MCF 10A (cell line): Measurements from ENCODE around the gene SNAI1. TPM values are rescaled to one million over a fixed set of nuclear protein-coding genes. Genes with fewer than 3 reads are reported as not detected.

Experiments
- BruUV-seq: library from RNA; stranded (reverse); fragments of 400-500 nt; replicated peaks from 2 replicates; lab custom pipeline; 2021; lab: Mats Ljungman, UMichigan
- CTCF ChIA-PET: fragments of 300-600 bp; sonication (Branson Sonifier 250); formaldehyde crosslinking; extraction: SDS; loops from one replicate; lab custom pipeline; 2021; ENCODE audit warnings: antibody characterized with exemption, inconsistent platforms; lab: Yijun Ruan, JAX
- POLR2A ChIA-PET: fragments of 300-600, 350-650 bp; sonication (Branson Sonifier 250); formaldehyde crosslinking; extraction: SDS; loops from one replicate; lab custom pipeline; 2020; ENCODE audit warnings: antibody characterized with exemption, inconsistent platforms; lab: Yijun Ruan, JAX
- DNase-seq: peaks from one replicate; pipeline ENCODE4 v3.0.0-alpha.2; 2018; ENCODE audit not compliant: unreplicated experiment
- H3K27ac Mint-ChIP-seq: one replicate; pipeline ENCODE4 v1.8.0; 2022; ENCODE audit warnings: mild to moderate bottlenecking, low read depth, mixed read lengths; ENCODE audit not compliant: unreplicated experiment
- H3K27me3 Mint-ChIP-seq: one replicate; pipeline ENCODE4 v1.8.0; 2022; ENCODE audit warnings: mixed read lengths; ENCODE audit not compliant: insufficient read depth, unreplicated experiment
- H3K36me3 Mint-ChIP-seq: one replicate; pipeline ENCODE4 v1.8.0; 2022; ENCODE audit warnings: mild to moderate bottlenecking, moderate library complexity, mixed read lengths; ENCODE audit not compliant: insufficient read depth, unreplicated experiment
- H3K4me1 Mint-ChIP-seq: one replicate; pipeline ENCODE4 v1.8.0; 2022; ENCODE audit warnings: mixed read lengths; ENCODE audit not compliant: insufficient read depth, unreplicated experiment
- H3K4me3 Mint-ChIP-seq: one replicate; pipeline ENCODE4 v1.8.0; 2022; ENCODE audit warnings: mild to moderate bottlenecking, moderate library complexity, mixed read lengths; ENCODE audit not compliant: unreplicated experiment
- H3K9me3 Mint-ChIP-seq: one replicate; pipeline ENCODE4 v1.8.0; 2022; ENCODE audit warnings: mixed read lengths; ENCODE audit not compliant: unreplicated experiment
- CTCF ChIP-seq: fragments of 200-600 bp; IDR thresholded peaks from one replicate; pipeline ENCODE4 v1.8.0; 2022; ENCODE audit warnings: antibody characterized with exemption, mild to moderate bottlenecking; ENCODE audit not compliant: unreplicated experiment
- intact Hi-C: fragments of 100-400 bp; cut with micrococcal nuclease; formaldehyde crosslinking; loops from 2 replicates; pipeline ENCODE4 v1.14.1; 2022
- total RNA-seq: library from RNA; stranded (reverse); gene quantifications from 2 replicates; pipeline ENCODE4 v1.2.3, GENCODE V29; 2022

SNAI1 gene
- total RNA-seq, 1 experiment from 2014 or later, result 0.23 TPM

DNA sequence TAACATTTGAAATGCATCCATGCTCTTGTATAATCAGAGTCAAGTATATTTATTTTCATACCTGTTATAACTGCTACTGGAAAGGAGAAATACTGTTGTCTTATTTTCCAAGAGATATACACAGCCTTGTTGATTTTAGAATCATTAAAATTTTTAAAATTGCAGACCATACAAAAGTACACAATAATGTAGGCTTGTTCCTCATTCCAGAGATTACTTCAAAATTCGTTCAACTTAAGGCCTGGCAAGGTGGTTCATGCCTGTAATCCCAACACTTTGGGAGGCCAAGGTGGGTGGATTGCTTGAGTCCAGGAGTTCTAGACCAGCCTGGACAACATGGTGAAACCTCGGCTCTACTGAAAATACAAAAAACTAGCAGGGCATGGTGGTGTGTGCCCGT is 40.5 kb upstream of the SNAI1 start:
- Mint-ChIP-seq H3K27ac (no peak overlapping the region), H3K4me3 (no peak overlapping the region), H3K4me1 (peaks cover 23% of the 10 kb centered on the region), H3K27me3 (no peaks in the 10 kb centered on the region), H3K36me3 (peaks cover 81% of the 10 kb centered on the region), H3K9me3 (no peaks in the 10 kb centered on the region)
- BruUV-seq, result no TSS peak
- no peak for TF ChIP-seq CTCF
- no peak for DNase-seq
- ChIA-PET CTCF (interaction anchor here (0.7 to 0.9 kb wide), 2 partner anchors 96 to 210 kb away, joined by 3 read pairs; no protein-coding TSS in a partner anchor), POLR2A (interaction anchor here (1.1 kb wide), 1 partner anchor 202 kb away, joined by 3 read pairs; no protein-coding TSS in a partner anchor)
- intact Hi-C loops, result no loop called here

- no peaks in the 10 kb centered on the region for H3K27me3 Mint-ChIP-seq
- ChIA-PET POLR2A (interaction anchor here (1.1 kb wide), 1 partner anchor 201 kb away, joined by 3 read pairs; no protein-coding TSS in a partner anchor), CTCF (interaction anchor here (0.6 to 0.7 kb wide), 2 partner anchors 9 to 283 kb away, joined by 3 read pairs; no protein-coding TSS in a partner anchor)
- no peak overlapping the region for H3K27ac Mint-ChIP-seq
- no peak for TF ChIP-seq CTCF
- H3K4me3 Mint-ChIP-seq, result no peak overlapping the region
- BruUV-seq, result no TSS peak
- H3K36me3 Mint-ChIP-seq, result peaks cover 87% of the 10 kb centered on the region
- no peaks in the 10 kb centered on the region for H3K9me3 Mint-ChIP-seq
- intact Hi-C loops, result no loop called here
- no peak for DNase-seq
- H3K4me1 Mint-ChIP-seq, result peaks cover 17% of the 10 kb centered on the region
Observed at GRCh38 chr20:49942942-49943341, 39.8 kb upstream of the SNAI1 start.

DNA sequence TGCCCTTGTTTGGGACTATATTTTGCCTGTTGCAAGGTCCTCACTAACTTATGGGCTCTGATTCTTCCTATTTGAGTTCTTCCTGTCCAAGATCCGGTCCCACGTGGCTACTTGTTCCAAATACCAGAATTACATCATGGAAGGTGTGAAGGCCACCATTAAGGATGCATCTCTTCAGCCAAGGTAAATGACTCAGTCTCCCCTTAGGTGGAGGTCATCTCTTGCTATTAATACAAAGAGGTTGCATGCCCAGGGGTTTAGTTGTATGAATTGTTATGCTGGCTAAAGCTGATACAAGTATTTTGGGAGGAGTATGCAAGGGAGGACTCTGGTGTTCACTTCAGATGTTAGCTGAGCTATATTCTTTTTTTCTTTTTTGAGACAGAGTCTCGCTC is 37.5 kb upstream of the SNAI1 start:
- H3K27me3 Mint-ChIP-seq, result no peaks in the 10 kb centered on the region
- ChIA-PET CTCF (interaction anchor here (0.5 to 2.2 kb wide), 7 partner anchors 23 to 224 kb away, joined by 3 to 6 read pairs (median 3); no protein-coding TSS in a partner anchor), POLR2A (interaction anchor here (0.5 to 3.6 kb wide), 2 partner anchors 8 to 208 kb away, joined by 4 to 24 read pairs; partner anchors contain the start of gene RNF114)
- peaks cover 98% of the 10 kb centered on the region for H3K36me3 Mint-ChIP-seq
- H3K9me3 Mint-ChIP-seq, result no peaks in the 10 kb centered on the region
- DNase-seq, result no peak
- BruUV-seq, result no TSS peak
- H3K4me1 Mint-ChIP-seq, result no peaks in the 10 kb centered on the region
- H3K27ac Mint-ChIP-seq, result no peak overlapping the region
- no peak for TF ChIP-seq CTCF
- H3K4me3 Mint-ChIP-seq, result no peak overlapping the region
- intact Hi-C loops, result no loop called here

- POLR2A ChIA-PET, result interaction anchor here (0.5 to 3.6 kb wide), 5 partner anchors 9 to 641 kb away, joined by 3 to 24 read pairs (median 3); partner anchors contain the start of gene RNF114
- intact Hi-C loops, result no loop called here
- no peak for TF ChIP-seq CTCF
- no peaks in the 10 kb centered on the region for H3K27me3 Mint-ChIP-seq
- no peak overlapping the region for H3K27ac Mint-ChIP-seq
- H3K4me1 Mint-ChIP-seq, result peaks cover 5% of the 10 kb centered on the region
- CTCF ChIA-PET, result interaction anchor here (0.5 to 2.2 kb wide), 5 partner anchors 32 to 224 kb away, joined by 3 to 10 read pairs (median 4); no protein-coding TSS in a partner anchor
- DNase-seq, result no peak
- no peak overlapping the region for H3K4me3 Mint-ChIP-seq
- no peaks in the 10 kb centered on the region for H3K9me3 Mint-ChIP-seq
- peaks cover 98% of the 10 kb centered on the region for H3K36me3 Mint-ChIP-seq
- BruUV-seq, result no TSS peak
Observed at GRCh38 chr20:49945701-49946477, 36.9 kb upstream of the SNAI1 start.
